HG03135 (cell line): ENCODE results near the gene PIGS.
"Not testable (repeated sequence)": the region's sequence is repeated elsewhere in the genome, so short reads cannot be mapped to it uniquely, and the experiment has no call there.

Experiments used
- ATAC-seq: cut with Tn5 transposase; IDR thresholded peaks from one replicate; pipeline ENCODE4 v1.9.1; 2021; ENCODE audit warnings: mild to moderate bottlenecking, moderate library complexity; ENCODE audit not compliant: unreplicated experiment

The PIGS gene

GRCh38 chr17:28571361-28572122 is at the start of gene PIGS:
TSS of gene PIGS (minus strand) at chr17:28571524. CDS start at chr17:28571496, 28 bp downstream.
- peak; percentile 79 for ATAC-seq

GRCh38 chr17:28620010-28620409 is 48.7 kb upstream of the PIGS start:
- ATAC-seq: no peak

- ATAC-seq: no peak
Observed at GRCh38 chr17:28618464-28618863, 47.1 kb upstream of the PIGS start.

- ATAC-seq: no peak
Observed at GRCh38 chr17:28616281-28616680, 45.0 kb upstream of the PIGS start.

GRCh38 chr17:28615260-28615940 is 44.1 kb upstream of the PIGS start:
- no peak for ATAC-seq

- no peak for ATAC-seq
Observed at GRCh38 chr17:28613931-28614381, 42.6 kb upstream of the PIGS start, which contains the start of gene RSKR. TSS of gene RSKR (minus strand) at chr17:28614185. CDS start at chr17:28614161, 24 bp downstream.

- no peak for ATAC-seq
Observed at GRCh38 chr17:28612936-28613872, 41.9 kb upstream of the PIGS start.

- no peak for ATAC-seq
Observed at GRCh38 chr17:28612531-28612930, 41.2 kb upstream of the PIGS start.

GRCh38 chr17:28610376-28610775 is 39.1 kb upstream of the PIGS start:
- no peak for ATAC-seq

- ATAC-seq: not testable (repeated sequence)
Observed at GRCh38 chr17:28604031-28604430, 32.7 kb upstream of the PIGS start.

GRCh38 chr17:28599311-28600184 is 28.2 kb upstream of the PIGS start:
- ATAC-seq: peak; percentile 44

- ATAC-seq: peak; percentile 85
Observed at GRCh38 chr17:28598799-28599310, 27.5 kb upstream of the PIGS start, which contains the start of gene SPAG5. TSS of gene SPAG5 (minus strand) at chr17:28599025. CDS start at chr17:28598946, 79 bp downstream.

GRCh38 chr17:28598389-28598788 is 27.1 kb upstream of the PIGS start:
- peak; percentile 4 for ATAC-seq

- ATAC-seq: no peak
Observed at GRCh38 chr17:28597606-28598383, 26.5 kb upstream of the PIGS start.

GRCh38 chr17:28592260-28592659 is 20.9 kb upstream of the PIGS start:
- no peak for ATAC-seq

- no peak for ATAC-seq
Observed at GRCh38 chr17:28585851-28586250, 14.5 kb upstream of the PIGS start.

- ATAC-seq: no peak
Observed at GRCh38 chr17:28584434-28584833, 13.1 kb upstream of the PIGS start.

- ATAC-seq: no peak
Observed at GRCh38 chr17:28582513-28582912, 11.2 kb upstream of the PIGS start.

GRCh38 chr17:28580959-28581358 is 9.6 kb upstream of the PIGS start:
- ATAC-seq: no peak
